ENCODE data around the gene CHID1.
A peak's percentile ranks its signal among the peaks of the same experiment; 100 is the strongest.

The CHID1 gene

GRCh38 chr11:833849-834311, 76.7 kb downstream of the CHID1 start:
- ChIA-PET CTCF (interaction anchor here (0.7 to 1.4 kb wide), 2 partner anchors 9 to 549 kb away, joined by 3 to 4 read pairs; partner anchors contain the start of gene TSPAN4), POLR2A (interaction anchor here (0.6 to 8.0 kb wide), 7 partner anchors 9 to 77 kb away, joined by 3 to 63 read pairs (median 5); partner anchors contain the start of genes CHID1, PNPLA2, POLR2L and RPLP2)
- TF ChIP-seq SP1 (IDR thresholded peaks at IDR 0.05) (no peak), ZNF384 (IDR thresholded peaks at IDR 0.05) (no peak), LEF1 (IDR thresholded peaks at IDR 0.05; ENCODE audit: borderline replicate concordance) (no peak), CTBP1 (IDR thresholded peaks at IDR 0.05; ENCODE audit: borderline replicate concordance) (no peak), L3MBTL2 (conservative IDR thresholded peaks at IDR 0.05) (no peak), HDGF (IDR thresholded peaks at IDR 0.05; ENCODE audit: borderline replicate concordance) (no peak), FOXA1 (IDR thresholded peaks at IDR 0.05) (no peak), BHLHE40 (IDR thresholded peaks at IDR 0.05; ENCODE audit: borderline replicate concordance) (no peak), PKNOX1 (IDR thresholded peaks at IDR 0.05) (no peak)
- no peak for DNase-seq (ENCODE audit: extremely low spot score)

GRCh38 chr11:833114-833791, 77.4 kb downstream of the CHID1 start:
- peak; percentile 51 for DNase-seq (ENCODE audit: extremely low spot score)
- no peak for TF ChIP-seq SP1 (IDR thresholded peaks at IDR 0.05)
- TF ChIP-seq NFRKB (IDR thresholded peaks at IDR 0.05) = no peak
- no peak for TF ChIP-seq FOXK2 (IDR thresholded peaks at IDR 0.05)
- TF ChIP-seq ZNF384 (IDR thresholded peaks at IDR 0.05) = no peak
- no peak for TF ChIP-seq LEF1 (IDR thresholded peaks at IDR 0.05; ENCODE audit: borderline replicate concordance)
- no peak for TF ChIP-seq FOXA1 (IDR thresholded peaks at IDR 0.05)
- TF ChIP-seq FOXM1 (IDR thresholded peaks at IDR 0.05; ENCODE audit: borderline replicate concordance) = no peak
- TF ChIP-seq HDGF (IDR thresholded peaks at IDR 0.05; ENCODE audit: borderline replicate concordance) = no peak
- ChIA-PET POLR2A (interaction anchor here (0.5 to 8.0 kb wide), 9 partner anchors 9 to 55 kb away, joined by 3 to 63 read pairs (median 5); partner anchors contain the start of genes PNPLA2, POLR2L, RPLP2 and TSPAN4), CTCF (interaction anchor here (1.4 kb wide), 1 partner anchor 10 kb away, joined by 4 read pairs; the partner anchor contains the start of gene TSPAN4)

- CTCF ChIA-PET = no interaction called here
- peak; percentile 64 for DNase-seq (ENCODE audit: extremely low spot score)
- POLR2A ChIA-PET = interaction anchor here (0.6 to 8.0 kb wide), 6 partner anchors 10 to 187 kb away, joined by 3 to 63 read pairs (median 4); partner anchors contain the start of genes PNPLA2, POLR2L, RPLP2 and TSPAN4
- TF ChIP-seq PKNOX1 (IDR thresholded peaks at IDR 0.05) (no peak), FOXA1 (IDR thresholded peaks at IDR 0.05) (no peak), ARNT (IDR thresholded peaks at IDR 0.05) (no peak), ELF4 (IDR thresholded peaks at IDR 0.05) (no peak), LEF1 (IDR thresholded peaks at IDR 0.05; ENCODE audit: borderline replicate concordance) (no peak), NFRKB (IDR thresholded peaks at IDR 0.05) (no peak), SP1 (IDR thresholded peaks at IDR 0.05) (no peak), BHLHE40 (IDR thresholded peaks at IDR 0.05; ENCODE audit: borderline replicate concordance) (no peak), CTBP1 (IDR thresholded peaks at IDR 0.05; ENCODE audit: borderline replicate concordance) (no peak), FOXM1 (IDR thresholded peaks at IDR 0.05; ENCODE audit: borderline replicate concordance) (no peak), HDGF (IDR thresholded peaks at IDR 0.05; ENCODE audit: borderline replicate concordance) (no peak)
Observed at GRCh38 chr11:832529-833113, 78.0 kb downstream of the CHID1 start, which contains the start of gene CD151. CD151 (plus strand) TSS chr11:832952; CDS start chr11:836070, 3,118 bp downstream.

GRCh38 chr11:831961-832528, 78.6 kb downstream of the CHID1 start:
- TF ChIP-seq FOXM1 (IDR thresholded peaks at IDR 0.05; ENCODE audit: borderline replicate concordance) (peak; percentile 35; the same call in 1 of the 2 replicates), BHLHE40 (IDR thresholded peaks at IDR 0.05; ENCODE audit: borderline replicate concordance) (no peak)
- POLR2A ChIA-PET = interaction anchor here (0.6 to 8.0 kb wide), 9 partner anchors 10 to 187 kb away, joined by 3 to 63 read pairs (median 4); partner anchors contain the start of genes PNPLA2, POLR2L, RPLP2 and TSPAN4
- no peak for DNase-seq (ENCODE audit: extremely low spot score)
- CTCF ChIA-PET = interaction anchor here (1.2 kb wide), 1 partner anchor 17 kb away, joined by 3 read pairs; no protein-coding TSS in a partner anchor

- no peak for TF ChIP-seq FOXK2 (IDR thresholded peaks at IDR 0.05)
- TF ChIP-seq LEF1 (IDR thresholded peaks at IDR 0.05; ENCODE audit: borderline replicate concordance) = no peak
- no peak for TF ChIP-seq SP1 (IDR thresholded peaks at IDR 0.05)
- TF ChIP-seq FOXM1 (IDR thresholded peaks at IDR 0.05; ENCODE audit: borderline replicate concordance) = no peak
- no peak for TF ChIP-seq CTBP1 (IDR thresholded peaks at IDR 0.05; ENCODE audit: borderline replicate concordance)
- no peak for TF ChIP-seq TARDBP (IDR thresholded peaks at IDR 0.05)
- TF ChIP-seq HDGF (IDR thresholded peaks at IDR 0.05; ENCODE audit: borderline replicate concordance) = no peak
- no peak for TF ChIP-seq NFRKB (IDR thresholded peaks at IDR 0.05)
- TF ChIP-seq BHLHE40 (IDR thresholded peaks at IDR 0.05; ENCODE audit: borderline replicate concordance) = no peak
- TF ChIP-seq SUZ12 (IDR thresholded peaks at IDR 0.05) = no peak
- no peak for TF ChIP-seq FOXA1 (IDR thresholded peaks at IDR 0.05)
- TF ChIP-seq PKNOX1 (IDR thresholded peaks at IDR 0.05) = no peak
- TF ChIP-seq L3MBTL2 (conservative IDR thresholded peaks at IDR 0.05) = no peak
- TF ChIP-seq ZNF384 (IDR thresholded peaks at IDR 0.05) = no peak
- DNase-seq (ENCODE audit: extremely low spot score) = no peak
- POLR2A ChIA-PET = interaction anchor here (1.0 to 8.0 kb wide), 6 partner anchors 9 to 27 kb away, joined by 3 to 63 read pairs (median 8); partner anchors contain the start of genes PNPLA2, POLR2L, RPLP2 and TSPAN4
- CTCF ChIA-PET = interaction anchor here (1.2 kb wide), 1 partner anchor 17 kb away, joined by 3 read pairs; no protein-coding TSS in a partner anchor
Observed at GRCh38 chr11:831118-831864, 79.3 kb downstream of the CHID1 start.

All from HEK293T (cell line).